Activated T-cell treated with anti-CD3 and anti-CD28 coated beads for 48 hours (primary cell): ENCODE results near the gene WNK1.
A peak's percentile ranks its signal among the peaks of the same experiment; 100 is the strongest.

Source experiments
- DNase-seq: peaks from one replicate; pipeline ENCODE4 v3.0.0-alpha.2; 2020; ENCODE audit warnings: low read depth

The WNK1 gene

GRCh38 chr12:951176-951575 lies 198.8 kb downstream of the WNK1 start:
- no peak for DNase-seq

GRCh38 chr12:953776-954175 lies 201.4 kb downstream of the WNK1 start:
- DNase-seq = peak; percentile 8

GRCh38 chr12:954741-955140 lies 202.4 kb downstream of the WNK1 start:
- DNase-seq = no peak

GRCh38 chr12:955939-956338 lies 203.6 kb downstream of the WNK1 start:
- no peak for DNase-seq

GRCh38 chr12:958588-959123 lies 206.3 kb downstream of the WNK1 start:
- DNase-seq = no peak
